Skeletal muscle satellite cell (primary cell): Measurements from ENCODE around the gene ARSA.

Experiments
- H3K27me3 ChIP-seq: 2 replicates; pipeline ENCODE4 v1.7.0; 2013; ENCODE audit warnings: low read length; ENCODE audit not compliant: control insufficient read depth, insufficient read depth
- H3K36me3 ChIP-seq: 2 replicates; pipeline ENCODE4 v1.7.0; 2013; ENCODE audit warnings: mild to moderate bottlenecking, control low read depth, low read length; ENCODE audit not compliant: insufficient read depth
- H3K4me1 ChIP-seq: 2 replicates; pipeline ENCODE4 v1.7.0; 2013; ENCODE audit warnings: low read length; ENCODE audit not compliant: control insufficient read depth, insufficient read depth
- H3K4me2 ChIP-seq: 2 replicates; pipeline ENCODE4 v1.7.0; 2013; ENCODE audit warnings: mild to moderate bottlenecking, low read length
- H3K4me3 ChIP-seq: 2 replicates; pipeline ENCODE4 v1.7.0; 2013; ENCODE audit warnings: low read length
- H3K9ac ChIP-seq: 2 replicates; pipeline ENCODE4 v1.7.0; 2013; ENCODE audit warnings: mild to moderate bottlenecking, low read depth, low read length, moderate library complexity
- H3K9me3 ChIP-seq: replicated peaks from 2 replicates; pipeline ENCODE4 v1.7.0; 2013; ENCODE audit warnings: mild to moderate bottlenecking, control low read depth, low read length

Gene ARSA

GRCh38 chr22:50595189-50595588 lies 32.8 kb downstream of the ARSA start:
- Histone ChIP-seq H3K36me3 (no peaks in the 10 kb centered on the region), H3K4me2 (no peak overlapping the region), H3K9me3 (no peaks in the 10 kb centered on the region)

GRCh38 chr22:50587407-50587806 lies 40.5 kb downstream of the ARSA start:
- no peaks in the 10 kb centered on the region for H3K9me3 ChIP-seq

More at GRCh38 chr22:50595189-50595588, 32.8 kb downstream of the ARSA start:
- H3K4me3 ChIP-seq = no peak overlapping the region
- no peak overlapping the region for H3K9ac ChIP-seq
- peaks cover 4% of the 10 kb centered on the region for H3K27me3 ChIP-seq
- no peaks in the 10 kb centered on the region for H3K4me1 ChIP-seq

GRCh38 chr22:50586416-50586815 lies 41.5 kb downstream of the ARSA start:
- Histone ChIP-seq H3K4me1 (peaks cover 10% of the 10 kb centered on the region), H3K9me3 (no peaks in the 10 kb centered on the region), H3K4me3 (no peak overlapping the region), H3K4me2 (no peak overlapping the region), H3K27me3 (no peaks in the 10 kb centered on the region), H3K9ac (no peak overlapping the region), H3K36me3 (no peaks in the 10 kb centered on the region)

More at GRCh38 chr22:50587407-50587806, 40.5 kb downstream of the ARSA start:
- H3K27me3 ChIP-seq = no peaks in the 10 kb centered on the region
- no peak overlapping the region for H3K9ac ChIP-seq
- H3K4me1 ChIP-seq = peaks cover 5% of the 10 kb centered on the region
- H3K4me2 ChIP-seq = no peak overlapping the region
- no peaks in the 10 kb centered on the region for H3K36me3 ChIP-seq
- no peak overlapping the region for H3K4me3 ChIP-seq

- no peaks in the 10 kb centered on the region for H3K9me3 ChIP-seq
- no peaks in the 10 kb centered on the region for H3K27me3 ChIP-seq
- no peak overlapping the region for H3K9ac ChIP-seq
- no peak overlapping the region for H3K4me3 ChIP-seq
- peaks cover 3% of the 10 kb centered on the region for H3K36me3 ChIP-seq
- peaks cover 12% of the 10 kb centered on the region for H3K4me1 ChIP-seq
- H3K4me2 ChIP-seq = no peak overlapping the region
Measured at GRCh38 chr22:50585781-50586180, 42.2 kb downstream of the ARSA start.

GRCh38 chr22:50585238-50585637 lies 42.7 kb downstream of the ARSA start:
- Histone ChIP-seq H3K4me1 (peaks cover 12% of the 10 kb centered on the region), H3K9me3 (no peaks in the 10 kb centered on the region), H3K9ac (no peak overlapping the region), H3K4me3 (no peak overlapping the region), H3K4me2 (no peak overlapping the region), H3K36me3 (peaks cover 5% of the 10 kb centered on the region), H3K27me3 (no peaks in the 10 kb centered on the region)

GRCh38 chr22:50584106-50585096 lies 43.6 kb downstream of the ARSA start:
- Histone ChIP-seq H3K27me3 (no peaks in the 10 kb centered on the region), H3K4me1 (peaks cover 12% of the 10 kb centered on the region), H3K9me3 (no peaks in the 10 kb centered on the region), H3K4me2 (peak overlapping the region; percentile 95), H3K9ac (no peak overlapping the region), H3K4me3 (peak overlapping the region; percentile 85), H3K36me3 (peaks cover 7% of the 10 kb centered on the region)

- Histone ChIP-seq H3K4me1 (peaks cover 22% of the 10 kb centered on the region), H3K36me3 (peaks cover 7% of the 10 kb centered on the region), H3K9me3 (no peaks in the 10 kb centered on the region), H3K4me2 (peak overlapping the region; percentile 95), H3K4me3 (peak overlapping the region; percentile 85), H3K9ac (peak overlapping the region; percentile 99), H3K27me3 (no peaks in the 10 kb centered on the region)
Measured at GRCh38 chr22:50583294-50583861, 44.6 kb downstream of the ARSA start.

GRCh38 chr22:50582493-50583293 lies 45.3 kb downstream of the ARSA start, which contains the start of gene CHKB:
CHKB (minus strand) TSS chr22:50582849; CDS start chr22:50582781, 68 bp downstream.
- peak within 1 kb of the TSS; percentile 99 for H3K9ac ChIP-seq
- H3K4me2 ChIP-seq = peak within 1 kb of the TSS; percentile 95
- no peaks in the 10 kb centered on the region for H3K9me3 ChIP-seq
- H3K4me1 ChIP-seq = peaks cover 26% of the 10 kb centered on the region
- H3K27me3 ChIP-seq = no peaks in the 10 kb centered on the region
- H3K4me3 ChIP-seq = peak within 1 kb of the TSS; percentile 96
- peaks cover 7% of the 10 kb centered on the region for H3K36me3 ChIP-seq

GRCh38 chr22:50581950-50582492 lies 45.9 kb downstream of the ARSA start:
- H3K9me3 ChIP-seq = no peaks in the 10 kb centered on the region
- peaks cover 7% of the 10 kb centered on the region for H3K36me3 ChIP-seq
- peak overlapping the region; percentile 96 for H3K4me3 ChIP-seq
- H3K4me1 ChIP-seq = peaks cover 26% of the 10 kb centered on the region
- H3K4me2 ChIP-seq = peak overlapping the region; percentile 95
- peak overlapping the region; percentile 99 for H3K9ac ChIP-seq
- no peaks in the 10 kb centered on the region for H3K27me3 ChIP-seq

- Histone ChIP-seq H3K4me1 (peaks cover 26% of the 10 kb centered on the region), H3K9me3 (no peaks in the 10 kb centered on the region), H3K9ac (peak overlapping the region; percentile 99), H3K27me3 (no peaks in the 10 kb centered on the region), H3K4me3 (peak overlapping the region; percentile 96), H3K4me2 (peak overlapping the region; percentile 95), H3K36me3 (peaks cover 7% of the 10 kb centered on the region)
Measured at GRCh38 chr22:50581031-50581949, 46.7 kb downstream of the ARSA start.
